HepG2 (cell line): Measurements from ENCODE around the gene AMHR2. TPM values are rescaled to one million over a fixed set of nuclear protein-coding genes. Genes with fewer than 3 reads are reported as not detected.
A peak's percentile ranks its signal among the peaks of the same experiment; 100 is the strongest.

Source experiments
- ADNP ChIP-seq: sonication (generic); formaldehyde crosslinking; IDR thresholded peaks from 2 replicates; pipeline ENCODE4 v1.4.0; 2020; ENCODE audit warnings: missing genetic modification reagents
- BHLHE40 ChIP-seq: IDR thresholded peaks from 2 replicates; pipeline ENCODE4 v1.6.1; 2011; ENCODE audit warnings: low read length, improper control_type of control experiment
- ELF4 ChIP-seq: sonication (generic); formaldehyde crosslinking; IDR thresholded peaks from 2 replicates; pipeline ENCODE4 v1.5.0; 2020; ENCODE audit warnings: missing genetic modification reagents, mild to moderate bottlenecking, moderate library complexity, borderline replicate concordance
- FOXJ3 ChIP-seq: sonication (generic); formaldehyde crosslinking; IDR thresholded peaks from 2 replicates; pipeline ENCODE4 v1.4.0; 2020; ENCODE audit warnings: missing genetic modification reagents, mild to moderate bottlenecking, borderline replicate concordance
- GABPA ChIP-seq, 2 experiments: IDR thresholded peaks; 2 replicates each; pipeline ENCODE4 v1.6.1; 2011 to 2016; ENCODE audit warnings: low read depth in 2 of 2, low read length in 1 of 2, missing biosample characterization in 1 of 2, missing genetic modification characterization in 1 of 2
- HHEX ChIP-seq: IDR thresholded peaks from 2 replicates; pipeline ENCODE4 v1.6.1; 2016; ENCODE audit warnings: control low read depth
- KMT2B ChIP-seq: IDR thresholded peaks from 2 replicates; pipeline ENCODE4 v1.6.1; 2016; ENCODE audit warnings: missing genetic modification reagents, missing compliant biosample characterization
- MAF1 ChIP-seq: sonication (generic); formaldehyde crosslinking; IDR thresholded peaks from 2 replicates; pipeline ENCODE4 v1.5.0; 2020; ENCODE audit warnings: missing genetic modification reagents, borderline replicate concordance
- MIXL1 ChIP-seq: IDR thresholded peaks from 2 replicates; pipeline ENCODE4 v1.6.1; 2016
- MXD4 ChIP-seq: IDR thresholded peaks from 2 replicates; pipeline ENCODE4 v1.6.1; 2016; ENCODE audit warnings: mild to moderate bottlenecking, missing biosample characterization, missing genetic modification reagents
- POGZ ChIP-seq: sonication (generic); formaldehyde crosslinking; IDR thresholded peaks from 2 replicates; pipeline ENCODE4 v1.4.0; 2020; ENCODE audit warnings: mild to moderate bottlenecking, missing genetic modification reagents
- POLR2AphosphoS5 ChIP-seq: IDR thresholded peaks from 2 replicates; pipeline ENCODE4 v1.6.1; 2012; ENCODE audit warnings: low read depth, low read length
- RELA ChIP-seq: sonication (generic); formaldehyde crosslinking; IDR thresholded peaks from 2 replicates; pipeline ENCODE4 v1.4.0; 2020; ENCODE audit warnings: missing genetic modification reagents
- REXO4 ChIP-seq: sonication (generic); formaldehyde crosslinking; IDR thresholded peaks from 2 replicates; pipeline ENCODE4 v1.8.0; 2022; ENCODE audit warnings: missing genetic modification reagents, mild to moderate bottlenecking, borderline replicate concordance
- TBL1XR1 ChIP-seq: fragments of 150-350 bp; IDR thresholded peaks from 2 replicates; pipeline ENCODE4 v1.6.1; 2014; ENCODE audit warnings: borderline replicate concordance, low read length; ENCODE audit not compliant: partially characterized antibody
- TEAD3 ChIP-seq: optimal IDR thresholded peaks from 2 replicates; pipeline ENCODE3; 2016; ENCODE audit warnings: borderline replicate concordance
- ZNF451 ChIP-seq: sonication (generic); formaldehyde crosslinking; IDR thresholded peaks from 2 replicates; pipeline ENCODE4 v1.5.0; 2020; ENCODE audit warnings: mild to moderate bottlenecking, missing genetic modification reagents
- ZNF589 ChIP-seq: sonication (generic); formaldehyde crosslinking; conservative IDR thresholded peaks from 2 replicates; pipeline ENCODE4 v1.8.0; 2022; ENCODE audit warnings: mild to moderate bottlenecking, moderate library complexity, missing genetic modification reagents
- polyA plus RNA-seq, 8 experiments: library from polyadenylated mRNA; depleted of rRNA in 3 of 8; stranded (reverse) in 7 of 8; unstranded in 1 of 8; fragments of >200 nt; fragmentation: Illumina TruSeq in 4 of 8; extraction: Trizol in 4 of 8; gene quantifications; 2 replicates each; pipeline versions ENCODE4 v1.2.1 to v1.2.3, GENCODE V29; 2011 to 2016; ENCODE audit warnings: low read depth in 4 of 8, missing spikeins in 1 of 8, mixed read lengths in 1 of 8; ENCODE audit not compliant: insufficient read depth in 1 of 8
- total RNA-seq, 5 experiments: library from RNA; depleted of rRNA; stranded (reverse); fragments of >200 nt; fragmentation: Illumina TruSeq; extraction: Trizol; gene quantifications; 2 replicates each; pipeline ENCODE4 v1.2.3, GENCODE V29; 2016; ENCODE audit warnings: low read depth in 1 of 5
- TF ChIP-seq, protein P1 (sequence below): IDR thresholded peaks from 2 replicates; pipeline ENCODE4 v1.6.1; 2016; ENCODE audit warnings: missing biosample characterization, missing genetic modification reagents, low read depth
- TF ChIP-seq, protein P2 (sequence below): IDR thresholded peaks from 2 replicates; pipeline ENCODE4 v1.6.1; 2018; ENCODE audit warnings: missing genetic modification reagents
- TF ChIP-seq, protein P3 (sequence below): sonication (generic); formaldehyde crosslinking; IDR thresholded peaks from 2 replicates; pipeline ENCODE4 v1.5.0; 2020; ENCODE audit warnings: missing genetic modification reagents
- TF ChIP-seq, protein P4 (sequence below): sonication (generic); formaldehyde crosslinking; IDR thresholded peaks from 2 replicates; pipeline ENCODE4 v1.4.0; 2020; ENCODE audit warnings: mild to moderate bottlenecking, missing genetic modification reagents

The AMHR2 gene
- total and polyA plus RNA-seq, 2 of the 13 experiments (the other 11 are each of a cell fraction or from before 2014, with no cell fraction given), result 0.24 to 0.58 TPM

DNA sequence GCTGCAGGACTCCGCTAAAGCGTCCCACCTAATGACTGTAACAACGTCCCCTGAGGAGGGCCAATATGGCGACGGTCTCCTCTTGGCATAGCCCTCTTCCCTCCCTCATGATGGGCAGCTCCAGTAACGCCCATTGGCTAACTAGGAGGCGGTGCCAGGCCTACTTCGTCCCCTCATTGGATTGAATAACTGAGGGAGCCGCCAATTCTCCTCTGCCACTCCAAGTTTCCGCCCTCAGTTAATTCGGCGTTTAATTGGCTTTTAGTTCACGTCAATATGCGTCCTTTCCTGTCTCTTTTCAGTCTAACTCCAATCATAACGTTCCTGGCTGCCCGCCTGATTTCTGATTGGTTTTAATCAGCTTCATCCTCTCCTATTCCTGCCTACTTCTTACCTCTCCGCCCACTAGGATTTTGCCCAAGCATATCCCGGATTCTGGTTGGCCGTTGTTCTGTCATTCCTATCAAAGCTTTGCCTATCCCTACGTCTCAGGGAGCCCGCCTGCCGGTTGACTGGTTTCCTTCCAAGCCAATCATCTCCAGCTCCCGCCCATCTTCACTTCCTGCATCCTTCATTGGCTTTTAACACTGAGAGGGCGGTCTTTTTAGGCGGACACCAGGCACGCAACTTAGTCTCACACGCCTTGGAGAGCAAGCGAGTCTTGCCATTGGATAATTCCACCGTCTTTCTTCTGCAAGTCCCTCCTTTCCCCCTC, 44.1 kb upstream of the AMHR2 start (continued):
- TF ChIP-seq, protein P1, sequence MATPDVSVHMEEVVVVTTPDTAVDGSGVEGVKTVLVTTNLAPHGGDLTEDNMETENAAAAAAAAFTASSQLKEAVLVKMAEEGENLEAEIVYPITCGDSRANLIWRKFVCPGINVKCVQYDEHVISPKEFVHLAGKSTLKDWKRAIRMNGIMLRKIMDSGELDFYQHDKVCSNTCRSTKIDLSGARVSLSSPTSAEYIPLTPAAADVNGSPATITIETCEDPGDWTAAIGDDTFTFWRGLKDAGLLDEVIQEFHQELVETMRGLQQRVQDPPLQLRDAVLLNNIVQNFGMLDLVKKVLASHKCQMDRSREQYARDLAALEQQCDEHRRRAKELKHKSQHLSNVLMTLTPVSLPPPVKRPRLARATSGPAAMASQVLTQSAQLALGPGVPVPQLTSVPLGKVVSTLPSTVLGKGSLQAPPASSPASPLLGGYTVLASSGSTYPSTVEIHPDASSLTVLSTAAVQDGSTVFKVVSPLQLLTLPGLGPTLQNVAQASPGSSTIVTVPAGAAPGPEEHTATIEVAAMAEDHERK (CRISPR knock-in tag), result 0 out of 2 replicates have a peak, but pooled peaks have one; percentile 22
- TF ChIP-seq POLR2AphosphoS5 (peak; percentile 31; the same call in 1 of the 2 replicates), MXD4 (CRISPR knock-in tag) (no peak), REXO4 (no peak), BHLHE40 (no peak), ELF4 (CRISPR knock-in tag) (0 out of 2 replicates have a peak, but pooled peaks have one; percentile 9), TBL1XR1 (no peak), TEAD3 (peak; percentile 58), ADNP (CRISPR knock-in tag) (no peak), MIXL1 (peak; percentile 11; the same call in 1 of the 2 replicates), RELA (CRISPR knock-in tag) (no peak), ZNF451 (CRISPR knock-in tag) (no peak), FOXJ3 (CRISPR knock-in tag) (no peak), POGZ (CRISPR knock-in tag) (peak; percentile 57), KMT2B (peak; percentile 73; the same call in 1 of the 2 replicates), GABPA (IDR thresholded peaks at IDR 0.05; ENCODE audit: low read depth, low read length) (peak; percentile 43), GABPA (CRISPR knock-in tag; IDR thresholded peaks at IDR 0.05; ENCODE audit: low read depth) (peak; percentile 79), ZNF589 (CRISPR knock-in tag) (no peak), HHEX (CRISPR knock-in tag) (no peak), MAF1 (CRISPR knock-in tag) (no peak)
- TF ChIP-seq, protein P2, sequence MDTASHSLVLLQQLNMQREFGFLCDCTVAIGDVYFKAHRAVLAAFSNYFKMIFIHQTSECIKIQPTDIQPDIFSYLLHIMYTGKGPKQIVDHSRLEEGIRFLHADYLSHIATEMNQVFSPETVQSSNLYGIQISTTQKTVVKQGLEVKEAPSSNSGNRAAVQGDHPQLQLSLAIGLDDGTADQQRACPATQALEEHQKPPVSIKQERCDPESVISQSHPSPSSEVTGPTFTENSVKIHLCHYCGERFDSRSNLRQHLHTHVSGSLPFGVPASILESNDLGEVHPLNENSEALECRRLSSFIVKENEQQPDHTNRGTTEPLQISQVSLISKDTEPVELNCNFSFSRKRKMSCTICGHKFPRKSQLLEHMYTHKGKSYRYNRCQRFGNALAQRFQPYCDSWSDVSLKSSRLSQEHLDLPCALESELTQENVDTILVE (CRISPR knock-in tag), result peak; percentile 5
- TF ChIP-seq, protein P3, sequence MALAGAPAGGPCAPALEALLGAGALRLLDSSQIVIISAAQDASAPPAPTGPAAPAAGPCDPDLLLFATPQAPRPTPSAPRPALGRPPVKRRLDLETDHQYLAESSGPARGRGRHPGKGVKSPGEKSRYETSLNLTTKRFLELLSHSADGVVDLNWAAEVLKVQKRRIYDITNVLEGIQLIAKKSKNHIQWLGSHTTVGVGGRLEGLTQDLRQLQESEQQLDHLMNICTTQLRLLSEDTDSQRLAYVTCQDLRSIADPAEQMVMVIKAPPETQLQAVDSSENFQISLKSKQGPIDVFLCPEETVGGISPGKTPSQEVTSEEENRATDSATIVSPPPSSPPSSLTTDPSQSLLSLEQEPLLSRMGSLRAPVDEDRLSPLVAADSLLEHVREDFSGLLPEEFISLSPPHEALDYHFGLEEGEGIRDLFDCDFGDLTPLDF (CRISPR knock-in tag), result peak; percentile 92
- TF ChIP-seq, protein P4, sequence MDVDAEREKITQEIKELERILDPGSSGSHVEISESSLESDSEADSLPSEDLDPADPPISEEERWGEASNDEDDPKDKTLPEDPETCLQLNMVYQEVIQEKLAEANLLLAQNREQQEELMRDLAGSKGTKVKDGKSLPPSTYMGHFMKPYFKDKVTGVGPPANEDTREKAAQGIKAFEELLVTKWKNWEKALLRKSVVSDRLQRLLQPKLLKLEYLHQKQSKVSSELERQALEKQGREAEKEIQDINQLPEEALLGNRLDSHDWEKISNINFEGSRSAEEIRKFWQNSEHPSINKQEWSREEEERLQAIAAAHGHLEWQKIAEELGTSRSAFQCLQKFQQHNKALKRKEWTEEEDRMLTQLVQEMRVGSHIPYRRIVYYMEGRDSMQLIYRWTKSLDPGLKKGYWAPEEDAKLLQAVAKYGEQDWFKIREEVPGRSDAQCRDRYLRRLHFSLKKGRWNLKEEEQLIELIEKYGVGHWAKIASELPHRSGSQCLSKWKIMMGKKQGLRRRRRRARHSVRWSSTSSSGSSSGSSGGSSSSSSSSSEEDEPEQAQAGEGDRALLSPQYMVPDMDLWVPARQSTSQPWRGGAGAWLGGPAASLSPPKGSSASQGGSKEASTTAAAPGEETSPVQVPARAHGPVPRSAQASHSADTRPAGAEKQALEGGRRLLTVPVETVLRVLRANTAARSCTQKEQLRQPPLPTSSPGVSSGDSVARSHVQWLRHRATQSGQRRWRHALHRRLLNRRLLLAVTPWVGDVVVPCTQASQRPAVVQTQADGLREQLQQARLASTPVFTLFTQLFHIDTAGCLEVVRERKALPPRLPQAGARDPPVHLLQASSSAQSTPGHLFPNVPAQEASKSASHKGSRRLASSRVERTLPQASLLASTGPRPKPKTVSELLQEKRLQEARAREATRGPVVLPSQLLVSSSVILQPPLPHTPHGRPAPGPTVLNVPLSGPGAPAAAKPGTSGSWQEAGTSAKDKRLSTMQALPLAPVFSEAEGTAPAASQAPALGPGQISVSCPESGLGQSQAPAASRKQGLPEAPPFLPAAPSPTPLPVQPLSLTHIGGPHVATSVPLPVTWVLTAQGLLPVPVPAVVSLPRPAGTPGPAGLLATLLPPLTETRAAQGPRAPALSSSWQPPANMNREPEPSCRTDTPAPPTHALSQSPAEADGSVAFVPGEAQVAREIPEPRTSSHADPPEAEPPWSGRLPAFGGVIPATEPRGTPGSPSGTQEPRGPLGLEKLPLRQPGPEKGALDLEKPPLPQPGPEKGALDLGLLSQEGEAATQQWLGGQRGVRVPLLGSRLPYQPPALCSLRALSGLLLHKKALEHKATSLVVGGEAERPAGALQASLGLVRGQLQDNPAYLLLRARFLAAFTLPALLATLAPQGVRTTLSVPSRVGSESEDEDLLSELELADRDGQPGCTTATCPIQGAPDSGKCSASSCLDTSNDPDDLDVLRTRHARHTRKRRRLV (CRISPR knock-in tag), result no peak
